HG03442 (cell line): ENCODE data around the gene ZDHHC3.

Experiments used
- ATAC-seq: cut with Tn5 transposase; IDR thresholded peaks from one replicate; pipeline ENCODE4 v1.9.1; 2021; ENCODE audit warnings: mild to moderate bottlenecking, moderate library complexity; ENCODE audit not compliant: unreplicated experiment

The ZDHHC3 gene

DNA sequence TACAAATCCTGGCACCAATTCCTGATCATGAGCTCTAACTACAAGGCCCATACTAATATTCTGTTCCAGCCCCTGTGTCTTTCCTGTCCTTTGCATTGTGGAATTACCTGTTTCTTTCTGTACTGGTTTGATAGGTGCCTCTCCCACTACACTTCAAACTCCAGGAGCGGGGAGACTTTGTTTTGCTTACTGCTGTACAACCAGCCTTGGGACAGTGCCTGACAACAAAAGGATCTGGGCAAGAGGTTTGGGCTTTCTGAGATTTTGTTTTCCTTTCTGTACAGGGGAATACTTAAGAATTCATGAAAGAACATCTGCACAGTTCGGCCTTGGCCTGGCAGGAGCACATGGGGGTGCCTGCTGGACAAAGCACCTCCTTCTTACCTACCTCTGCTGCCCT, 45.1 kb downstream of the ZDHHC3 start:
- no peak for ATAC-seq

DNA sequence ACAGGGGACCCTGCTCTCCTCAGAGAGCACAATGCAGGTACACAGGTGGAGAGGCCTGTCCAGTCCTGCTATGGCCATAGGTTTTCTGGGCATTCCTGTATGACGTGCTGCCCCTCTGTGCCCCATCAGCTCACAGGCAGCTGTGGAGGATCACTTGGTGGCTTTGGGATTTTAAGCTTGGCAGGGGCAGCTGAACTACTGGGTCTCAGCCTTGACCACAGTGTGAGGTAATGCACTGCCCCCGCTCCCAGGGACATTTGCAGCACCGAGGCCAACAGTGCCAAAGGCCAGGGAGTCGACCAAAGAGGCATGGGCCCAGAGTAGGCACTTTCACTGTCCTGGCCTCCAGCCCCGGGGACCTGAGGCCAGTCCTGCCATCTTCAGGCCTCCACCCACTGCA, 46.2 kb downstream of the ZDHHC3 start:
- ATAC-seq, result no peak

DNA sequence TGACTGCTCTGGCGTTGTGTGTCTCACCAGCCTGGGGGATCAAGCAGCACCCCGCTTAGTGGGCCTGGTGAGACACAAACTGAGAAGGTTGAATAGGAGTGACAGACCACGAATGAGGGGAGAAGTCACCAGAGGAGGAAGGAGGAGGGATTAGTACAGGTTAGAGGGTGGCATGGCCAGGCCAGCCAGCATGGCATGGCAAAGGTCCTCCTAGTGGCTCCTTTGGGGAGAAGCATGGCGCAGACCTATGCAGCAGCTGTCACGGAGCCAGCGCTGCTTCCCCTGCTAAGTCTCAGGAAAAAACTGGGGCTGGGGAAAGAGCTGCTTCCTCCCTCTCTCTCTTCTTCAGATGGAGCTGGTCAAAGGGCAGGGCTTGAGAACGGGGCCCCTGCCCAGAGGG, 48.6 kb downstream of the ZDHHC3 start:
- no peak for ATAC-seq

DNA sequence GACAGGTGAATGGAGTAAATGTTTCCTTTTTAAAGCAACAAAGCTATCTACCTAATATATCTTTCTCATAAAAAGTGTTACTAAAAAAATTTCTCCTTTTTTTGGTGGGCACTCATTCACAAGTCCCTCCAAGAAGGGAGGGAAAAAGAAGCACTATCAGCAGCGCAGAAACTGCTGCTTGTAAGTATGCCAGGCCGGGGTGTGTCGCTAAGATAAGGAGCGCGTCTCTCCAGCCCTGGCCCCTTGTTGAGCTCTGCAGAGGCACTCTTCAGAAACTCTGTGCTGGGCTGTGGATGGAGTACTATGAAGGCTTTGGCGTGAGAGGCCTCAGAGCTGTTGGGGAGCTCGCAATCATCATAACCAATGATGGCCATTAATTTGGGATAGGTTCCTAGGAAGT, 49.1 kb downstream of the ZDHHC3 start:
- ATAC-seq, result no peak

DNA sequence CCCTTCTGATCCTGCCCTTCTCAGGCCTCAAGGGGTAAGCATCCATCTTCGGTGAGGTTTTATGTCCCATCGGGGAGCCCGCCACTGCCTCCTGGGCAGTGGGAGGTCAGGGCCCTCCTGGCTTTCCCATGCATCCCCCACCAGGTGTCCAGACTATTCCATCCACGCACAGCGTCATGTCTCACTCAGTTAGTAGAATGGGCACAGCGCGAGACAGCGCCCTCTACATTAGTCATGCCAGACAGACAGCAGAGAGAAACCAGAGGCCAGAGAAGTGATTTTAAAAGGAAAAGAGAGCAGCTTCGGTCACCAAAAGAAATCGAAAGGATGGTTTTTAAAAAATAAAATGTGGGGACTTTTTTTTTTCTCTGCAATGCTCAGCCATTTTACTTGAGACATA, 49.8 kb downstream of the ZDHHC3 start:
- ATAC-seq, result no peak

DNA sequence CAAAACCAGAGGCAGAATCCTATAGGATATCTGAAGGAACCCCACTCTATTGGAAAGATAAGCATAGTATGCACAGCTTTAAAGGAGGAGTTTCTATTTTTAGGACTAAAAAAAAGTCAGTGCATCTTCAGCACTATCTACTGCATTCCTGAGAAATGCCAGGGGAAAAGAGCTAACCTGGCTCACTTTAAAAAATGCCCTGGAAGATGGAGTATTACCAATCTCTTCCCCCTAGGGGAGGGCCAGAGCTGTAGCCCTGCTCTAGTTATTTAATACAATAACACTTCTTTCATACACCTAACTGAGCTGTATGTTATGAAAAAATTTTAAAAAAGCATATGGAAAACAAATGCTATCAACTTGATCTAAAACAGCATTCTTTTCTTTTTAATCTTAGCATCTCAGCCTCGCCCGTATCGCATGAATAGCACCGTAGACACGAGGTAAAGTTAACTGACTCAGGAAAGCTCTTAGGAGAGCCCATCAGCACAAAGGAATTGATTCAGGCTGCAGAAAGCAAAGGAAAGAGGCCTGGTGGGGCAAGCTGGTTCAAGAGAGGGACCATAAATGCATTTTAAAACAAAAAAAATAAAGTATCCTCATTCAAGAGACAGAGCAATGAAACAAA, 51.4 kb downstream of the ZDHHC3 start:
- ATAC-seq, result no peak

DNA sequence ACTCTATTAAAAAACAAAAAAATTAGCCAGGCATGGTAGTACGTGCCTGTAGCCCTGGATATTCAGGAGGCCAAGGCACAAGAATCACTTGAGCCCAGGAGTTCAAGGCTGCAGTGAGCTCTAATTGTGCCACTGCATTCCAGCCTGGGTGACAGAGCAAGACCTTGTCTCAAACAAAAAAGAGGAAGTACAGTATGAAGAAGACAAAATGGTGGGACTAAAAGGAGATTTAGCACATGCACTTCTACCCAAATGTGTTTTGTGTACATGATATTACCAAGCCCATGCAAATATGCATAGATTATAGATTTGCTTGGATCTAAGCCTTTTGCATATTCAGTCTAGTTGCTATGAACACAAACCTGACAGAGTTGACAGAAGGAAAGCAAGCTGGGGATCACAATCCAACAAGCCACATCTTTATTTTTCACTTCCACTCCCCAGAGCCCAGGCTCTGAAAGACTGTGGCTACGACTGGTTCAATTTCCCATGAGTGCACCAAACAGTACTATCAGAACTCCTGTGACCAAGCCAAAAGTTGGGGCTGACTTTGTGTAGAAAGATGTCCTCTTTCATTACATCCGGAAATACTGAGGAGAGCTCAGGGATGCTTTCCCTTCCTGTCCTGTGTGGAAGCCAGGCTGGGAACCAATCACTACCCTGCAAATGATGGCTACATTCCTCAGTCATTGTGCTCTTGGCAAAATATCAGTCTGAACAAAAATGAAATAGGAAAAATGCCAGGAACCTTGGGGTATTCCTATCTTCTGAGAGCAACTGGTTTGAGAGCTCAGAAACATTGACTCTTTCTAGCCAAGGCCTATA, 52.1 kb downstream of the ZDHHC3 start:
- no peak for ATAC-seq

DNA sequence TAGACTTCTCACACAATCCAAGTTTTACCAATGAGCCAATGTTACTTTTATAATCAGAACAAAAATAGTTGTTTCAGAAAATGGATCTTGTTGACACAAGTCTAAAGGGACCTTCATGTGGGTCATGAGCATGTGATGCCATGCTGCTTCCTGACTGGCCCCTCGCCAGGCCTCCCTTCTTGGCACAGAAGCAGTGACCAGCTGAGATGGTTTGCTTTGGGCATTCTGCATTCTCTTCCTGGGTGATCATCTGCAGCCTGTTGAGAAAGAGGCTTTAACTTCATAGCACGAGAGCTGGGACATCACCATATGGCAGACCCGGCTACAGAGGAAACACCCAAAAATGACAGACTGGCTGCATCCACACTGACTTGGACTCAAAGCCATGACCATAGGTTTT, 55.9 kb downstream of the ZDHHC3 start:
- no peak for ATAC-seq

DNA sequence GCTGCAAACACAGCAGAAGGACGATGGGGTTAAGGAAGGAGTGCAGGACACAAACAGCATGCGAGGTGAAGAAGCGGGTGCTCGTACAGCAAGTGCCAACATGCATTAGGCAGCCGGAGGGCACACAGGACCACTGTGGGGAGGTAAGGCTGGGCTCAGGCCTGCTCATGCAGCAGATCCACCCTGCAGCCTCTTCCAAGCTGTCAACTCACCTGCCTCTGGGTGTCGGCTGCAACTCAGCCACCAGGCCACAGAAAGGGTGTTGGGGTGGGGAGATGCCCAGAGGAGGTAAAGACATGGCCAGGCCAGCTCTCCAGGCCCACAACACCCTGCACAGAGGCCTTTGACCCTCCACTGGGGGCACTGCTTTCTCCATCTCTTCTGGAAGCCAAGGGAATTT, 57.4 kb downstream of the ZDHHC3 start:
- ATAC-seq, result no peak

DNA sequence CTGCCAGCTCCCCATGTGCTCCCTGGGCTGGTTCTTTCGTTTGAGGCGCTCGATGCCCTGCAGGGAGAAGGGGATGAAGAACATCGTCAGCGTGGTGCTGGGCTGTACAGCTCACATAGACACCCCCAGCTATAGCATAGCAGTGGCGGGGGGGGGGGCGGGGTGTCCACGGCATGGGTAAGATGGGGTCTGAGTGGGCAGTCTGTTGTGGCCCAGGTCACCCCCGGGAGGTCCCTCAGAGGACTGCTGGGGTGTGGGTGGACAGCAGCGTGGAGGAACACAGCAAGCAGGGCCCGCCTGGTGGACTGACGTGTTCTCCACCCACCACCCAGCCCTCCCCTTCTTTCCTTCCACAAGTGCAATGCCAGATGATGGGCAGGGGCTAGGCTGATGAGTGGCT, 57.9 kb downstream of the ZDHHC3 start:
- ATAC-seq, result no peak

DNA sequence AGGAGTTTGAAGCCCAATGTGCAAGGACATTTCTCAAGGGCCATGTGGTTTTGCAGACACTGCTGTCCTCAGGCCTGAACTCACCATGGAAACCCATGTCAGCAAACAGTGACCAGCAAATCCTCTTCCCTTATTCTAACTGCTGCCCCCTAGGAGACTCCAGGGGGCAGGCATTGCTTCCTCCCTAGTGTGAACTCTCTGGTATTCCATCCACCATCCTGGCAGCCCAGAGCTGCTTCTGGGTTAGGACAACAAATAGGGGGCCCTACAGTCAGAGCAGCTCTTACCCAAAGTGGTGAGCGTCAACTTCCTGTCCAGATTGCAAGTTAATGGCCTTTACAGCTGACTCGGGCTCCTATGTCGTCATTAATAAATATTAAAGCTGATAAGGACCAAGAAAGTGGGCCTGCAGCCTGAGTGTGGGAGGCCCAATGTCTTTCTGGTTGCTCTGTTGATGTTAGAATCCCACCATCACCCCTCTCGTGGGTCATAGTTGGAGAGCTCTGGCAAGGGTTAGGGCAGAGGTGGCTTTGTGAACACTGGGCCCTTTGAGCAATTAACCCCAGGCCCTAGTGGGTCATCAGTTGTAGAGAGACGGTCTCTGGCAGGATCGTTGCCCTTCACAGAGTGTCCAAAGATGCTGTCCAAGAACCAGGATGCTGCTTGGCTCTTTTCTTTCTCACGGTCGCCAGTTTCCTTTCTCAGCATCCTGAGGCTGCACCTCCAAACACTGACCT, 60.1 kb downstream of the ZDHHC3 start:
- no peak for ATAC-seq

DNA sequence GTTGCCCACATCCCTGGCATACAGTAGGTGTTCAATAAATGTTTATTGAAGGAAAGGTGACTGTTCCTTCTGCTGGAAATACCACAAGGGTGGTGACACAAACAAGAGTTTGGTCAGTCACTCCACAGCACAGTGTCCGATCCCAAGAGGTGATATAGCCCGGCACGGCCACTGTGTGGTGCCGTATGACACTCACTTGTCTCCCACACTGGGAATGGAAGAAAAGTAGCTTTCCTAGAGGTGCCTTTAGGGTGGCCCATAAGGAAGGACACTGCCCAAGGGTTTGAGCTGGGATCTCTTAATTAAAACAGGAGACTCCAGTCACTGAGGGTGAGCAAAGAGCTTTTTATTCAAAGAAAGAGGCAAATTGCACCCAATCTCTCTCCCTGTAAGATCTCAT, 61.0 kb downstream of the ZDHHC3 start:
- no peak for ATAC-seq

DNA sequence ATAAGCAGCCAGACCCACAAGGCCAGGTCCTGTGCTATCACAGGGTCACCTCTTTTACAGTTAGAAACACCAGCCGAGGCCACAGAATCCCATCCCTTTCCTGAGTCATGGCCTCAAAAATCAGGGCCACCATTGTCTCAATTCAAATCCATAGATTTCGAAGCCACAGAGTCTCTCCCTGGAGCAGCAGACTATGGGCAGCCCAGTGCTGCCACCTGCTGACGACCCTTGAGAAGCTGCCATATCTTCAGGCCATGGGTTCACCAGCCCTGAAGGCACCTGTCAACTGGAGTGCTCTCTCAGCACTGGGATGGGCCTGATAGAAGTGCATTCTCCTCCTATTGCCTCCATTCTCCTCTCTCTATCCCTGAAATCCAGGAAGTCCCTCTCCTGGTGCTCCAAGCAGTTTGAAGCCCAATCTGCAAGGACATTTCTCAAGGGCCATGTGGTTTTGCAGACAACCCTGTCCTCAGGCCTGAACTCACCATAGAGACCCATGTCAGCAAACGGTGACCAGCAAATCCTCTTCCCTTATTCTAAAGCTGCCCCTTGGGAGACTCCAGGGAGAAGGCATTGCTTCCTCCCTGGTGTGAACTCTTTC, 62.0 kb downstream of the ZDHHC3 start:
- ATAC-seq, result no peak

DNA sequence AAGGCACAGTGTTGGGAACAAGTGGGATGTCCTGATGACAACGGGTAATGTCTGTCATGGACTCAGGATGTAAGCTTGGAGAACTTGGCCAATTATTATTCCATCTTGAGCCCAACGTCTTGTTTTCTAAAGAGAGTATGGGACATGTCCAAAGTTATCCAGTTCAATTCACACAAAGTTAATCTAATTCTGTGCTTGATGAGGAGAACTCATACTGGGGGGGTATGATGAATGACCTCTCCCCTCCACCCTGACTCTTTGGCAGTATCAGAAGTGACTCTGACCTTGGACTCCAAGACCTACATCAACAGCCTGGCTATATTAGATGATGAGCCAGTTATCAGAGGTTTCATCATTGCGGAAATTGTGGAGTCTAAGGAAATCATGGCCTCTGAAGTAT, 65.3 kb downstream of the ZDHHC3 start:
- ATAC-seq, result no peak

DNA sequence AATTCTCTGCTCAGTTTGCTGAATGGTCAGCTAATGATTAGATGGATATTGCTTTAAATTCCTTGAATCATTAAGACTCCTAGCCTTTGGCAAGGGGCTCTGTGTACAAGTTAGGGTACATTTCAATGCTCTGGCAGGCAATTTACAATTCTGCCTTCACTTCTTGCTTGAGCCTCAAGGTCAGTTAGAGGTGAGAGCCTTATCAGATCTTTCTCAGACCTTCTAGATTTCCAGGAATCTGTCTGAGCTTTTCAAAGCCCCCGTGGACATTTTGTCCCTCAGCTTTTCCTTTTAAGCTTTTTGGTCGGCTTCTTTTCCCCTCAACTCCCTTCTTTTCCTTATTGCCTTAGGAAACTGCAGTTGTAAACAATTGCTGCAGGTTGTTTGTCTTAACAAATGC, 66.9 kb downstream of the ZDHHC3 start:
- no peak for ATAC-seq

DNA sequence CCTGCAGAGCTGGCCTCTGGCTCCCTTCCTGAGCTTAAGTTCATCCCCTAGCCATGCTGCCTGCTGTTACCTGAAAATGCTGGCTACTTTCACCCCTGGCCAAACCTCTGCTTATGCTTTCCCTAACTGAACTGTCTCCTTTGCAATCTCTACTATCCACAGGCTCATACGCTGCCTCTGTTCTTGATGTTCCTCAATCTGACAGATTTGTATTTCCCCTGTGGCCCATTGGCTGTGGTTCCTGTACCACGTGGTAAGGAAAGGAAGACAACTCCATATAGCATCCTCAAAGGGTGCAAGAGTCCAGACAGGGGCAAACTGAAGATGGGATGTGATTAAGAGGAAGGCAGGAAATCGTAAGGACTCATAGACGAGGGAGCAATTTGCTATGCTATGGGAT, 68.4 kb downstream of the ZDHHC3 start:
- no peak for ATAC-seq

DNA sequence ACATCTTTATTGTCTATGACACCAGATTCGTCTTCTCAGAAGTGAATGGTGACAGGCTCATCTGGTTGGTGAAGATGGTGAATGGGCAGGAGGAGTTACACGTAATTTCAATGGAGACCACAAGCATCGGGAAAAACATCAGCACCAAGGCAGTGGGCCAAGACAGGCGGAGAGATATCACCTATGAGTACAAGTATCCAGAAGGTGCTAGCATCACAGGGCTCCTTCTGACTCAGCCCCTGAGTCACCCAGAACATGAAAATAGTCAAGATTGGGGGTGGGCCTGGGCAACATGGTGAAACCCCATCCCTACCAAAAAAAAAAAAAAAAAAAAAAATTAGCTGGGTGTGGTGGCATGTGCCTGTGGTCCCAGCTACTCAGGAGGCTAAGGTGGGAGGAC, 69.0 kb downstream of the ZDHHC3 start:
- ATAC-seq, result no peak

DNA sequence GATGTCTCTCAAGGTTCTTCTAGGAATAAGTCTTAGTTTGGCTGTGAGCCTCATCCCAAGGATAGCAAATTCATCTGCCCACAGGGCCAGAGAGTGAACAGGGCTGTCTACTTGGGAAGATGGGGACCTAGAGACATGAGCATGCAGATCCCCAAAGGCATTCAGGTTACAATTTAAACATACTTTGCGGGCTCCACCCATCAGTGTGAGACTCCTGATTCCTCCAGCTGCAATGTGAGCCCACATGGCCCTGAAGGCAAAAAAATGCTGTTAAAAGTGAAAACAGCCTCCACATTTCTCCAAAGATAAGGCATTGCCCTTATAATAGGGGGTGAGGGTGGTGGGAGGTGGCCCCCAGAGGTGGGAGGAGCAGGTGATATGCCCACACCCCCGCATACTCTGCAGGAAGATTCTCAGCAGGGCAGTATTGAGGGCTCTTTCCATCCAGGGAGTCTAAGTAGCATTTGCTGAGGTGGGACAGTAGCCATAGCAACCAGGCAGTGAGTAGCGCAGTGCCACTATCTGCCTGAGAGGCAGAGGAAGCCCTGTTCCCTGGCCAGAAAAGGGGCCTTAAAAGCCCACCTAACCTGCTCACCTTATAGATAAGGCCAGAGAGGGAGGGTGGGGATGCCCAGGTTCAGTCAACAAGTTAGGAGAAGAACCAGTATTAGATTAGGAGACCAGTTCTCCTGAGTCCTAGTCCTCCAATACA, 70.4 kb downstream of the ZDHHC3 start:
- ATAC-seq, result no peak

DNA sequence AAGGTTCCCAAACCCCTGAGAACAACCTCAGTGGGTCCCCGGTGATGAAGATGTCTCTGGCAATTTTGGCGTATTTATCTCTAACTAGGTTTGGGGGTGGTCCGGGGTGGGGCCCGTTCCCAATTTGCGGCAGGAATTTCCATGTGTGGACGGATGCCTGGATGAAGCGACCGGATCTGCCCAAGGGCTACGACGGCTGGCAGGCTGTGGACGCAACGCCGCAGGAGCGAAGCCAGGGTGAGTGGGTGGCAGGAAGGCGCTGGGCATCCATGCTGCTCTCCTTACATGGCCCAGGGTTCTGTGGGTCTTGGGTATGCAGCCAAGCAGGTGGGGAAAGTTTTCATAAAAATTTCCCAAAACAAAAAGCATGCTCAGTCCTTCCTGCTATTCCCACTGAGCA, 72.2 kb downstream of the ZDHHC3 start:
- ATAC-seq, result no peak

DNA sequence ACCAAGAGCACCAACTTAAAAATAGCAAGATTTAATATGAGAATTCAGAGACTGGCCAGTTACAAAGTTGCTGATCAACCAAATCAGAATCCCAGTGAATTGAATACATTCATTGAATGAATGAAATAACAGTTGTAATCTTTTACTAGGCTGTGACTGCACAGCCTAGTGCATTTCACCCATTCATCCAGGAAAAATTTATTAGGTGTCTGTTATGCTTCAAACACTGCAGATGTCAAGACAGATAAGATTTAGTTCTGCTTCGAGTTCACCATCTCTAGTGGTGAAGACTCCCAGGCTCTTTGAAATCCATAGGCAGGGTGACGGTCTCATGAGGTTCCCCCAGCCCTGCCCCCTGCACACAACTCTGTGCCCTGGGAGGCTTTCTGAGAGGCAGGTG, 72.7 kb downstream of the ZDHHC3 start:
- ATAC-seq, result no peak

DNA sequence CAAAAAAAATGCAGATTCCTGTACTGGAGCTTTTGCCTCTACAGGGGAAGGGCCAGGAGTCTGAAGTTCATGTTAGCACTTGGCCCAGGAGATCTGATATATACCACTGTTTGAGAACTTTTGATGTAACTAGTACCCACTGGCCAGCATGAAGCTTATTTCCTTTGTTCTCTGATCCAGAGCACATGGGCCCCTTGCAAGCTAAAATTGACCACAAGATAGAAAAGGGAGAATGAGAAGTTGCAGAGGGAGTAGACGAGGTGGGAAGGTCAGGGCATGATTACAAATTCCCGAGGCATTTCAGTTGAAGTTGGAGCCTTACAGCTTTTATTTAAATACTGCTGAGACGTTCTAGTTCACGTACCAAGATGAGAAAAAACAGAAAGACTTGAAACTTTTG, 73.3 kb downstream of the ZDHHC3 start:
- ATAC-seq, result no peak
